GM12872 (cell line): Measurements from ENCODE around the gene OR10V1.

Experiments used
- CTCF ChIP-seq: IDR thresholded peaks from 3 replicates; pipeline ENCODE4 v1.5.1; 2011; ENCODE audit warnings: low read depth, mild to moderate bottlenecking, low read length, moderate library complexity; ENCODE audit not compliant: insufficient read depth

Gene OR10V1

GRCh38 chr11:59729834-59730233 lies 16.2 kb upstream of the OR10V1 start:
- no peak for TF ChIP-seq CTCF

GRCh38 chr11:59728913-59729312 lies 15.3 kb upstream of the OR10V1 start:
- no peak for TF ChIP-seq CTCF

GRCh38 chr11:59728154-59728553 lies 14.5 kb upstream of the OR10V1 start:
- TF ChIP-seq CTCF, result no peak

GRCh38 chr11:59727426-59727825 lies 13.8 kb upstream of the OR10V1 start:
- no peak for TF ChIP-seq CTCF

GRCh38 chr11:59724066-59724465 lies 10.4 kb upstream of the OR10V1 start:
- TF ChIP-seq CTCF, result no peak

GRCh38 chr11:59719556-59719955 lies 5.9 kb upstream of the OR10V1 start:
- no peak for TF ChIP-seq CTCF

GRCh38 chr11:59716051-59716450 lies 2.4 kb upstream of the OR10V1 start:
- TF ChIP-seq CTCF, result no peak
